Measurements from ENCODE around the gene CPSF4.

Gene CPSF4

DNA sequence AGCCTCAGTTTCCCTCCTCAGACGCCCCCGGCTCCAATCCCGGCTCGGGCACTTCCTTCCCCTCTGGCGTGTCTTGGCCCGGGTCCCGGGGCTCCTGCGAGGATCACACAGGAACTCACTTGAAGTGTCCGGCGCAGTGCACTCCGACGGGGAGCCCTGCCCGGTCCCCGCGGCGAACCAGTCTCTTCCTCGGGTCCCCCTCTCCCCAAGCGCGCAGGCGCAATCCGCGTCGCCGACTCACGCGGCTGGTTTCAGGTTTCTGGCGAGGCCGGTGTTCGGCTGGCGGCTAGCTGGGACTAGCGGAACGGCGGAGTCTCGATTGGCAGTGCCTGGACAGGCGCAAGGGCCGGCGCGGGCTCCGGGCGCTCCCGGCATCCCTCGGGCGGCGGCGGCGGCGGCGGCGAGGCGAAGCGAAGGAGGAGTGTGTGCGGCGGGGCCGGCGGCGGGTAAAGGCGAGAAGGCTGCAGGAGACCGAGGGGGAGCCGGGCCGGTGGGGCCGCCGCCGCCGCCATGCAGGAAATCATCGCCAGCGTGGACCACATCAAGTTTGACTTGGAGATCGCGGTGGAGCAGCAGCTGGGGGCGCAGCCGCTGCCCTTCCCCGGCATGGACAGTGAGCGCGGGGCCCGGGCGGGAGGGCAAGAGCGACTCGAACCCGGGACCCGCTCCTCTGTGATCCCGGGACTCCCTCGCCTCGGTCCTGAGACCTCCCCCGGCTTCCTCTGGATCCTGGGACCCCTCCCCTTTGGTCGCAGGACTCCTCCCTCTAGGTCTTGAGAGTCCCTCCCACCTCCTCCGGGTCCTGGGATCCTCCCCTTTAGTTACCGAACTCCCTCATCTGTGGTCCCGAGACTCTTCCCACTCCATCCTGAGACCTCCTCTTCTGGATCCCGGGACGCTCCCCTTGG, at the start of gene CPSF4, which contains the start of gene PTCD1:
Gene CPSF4 (plus strand): TSS at position 371 of the 908 bp plus-strand sequence. CDS start 140 bp downstream, at position 511.
Gene PTCD1 (minus strand): TSS at position 226 of the 908 bp plus-strand sequence. CDS start 3,556 bp downstream, outside the sequence.
- peak; percentile 96 for DNase-seq

DNA sequence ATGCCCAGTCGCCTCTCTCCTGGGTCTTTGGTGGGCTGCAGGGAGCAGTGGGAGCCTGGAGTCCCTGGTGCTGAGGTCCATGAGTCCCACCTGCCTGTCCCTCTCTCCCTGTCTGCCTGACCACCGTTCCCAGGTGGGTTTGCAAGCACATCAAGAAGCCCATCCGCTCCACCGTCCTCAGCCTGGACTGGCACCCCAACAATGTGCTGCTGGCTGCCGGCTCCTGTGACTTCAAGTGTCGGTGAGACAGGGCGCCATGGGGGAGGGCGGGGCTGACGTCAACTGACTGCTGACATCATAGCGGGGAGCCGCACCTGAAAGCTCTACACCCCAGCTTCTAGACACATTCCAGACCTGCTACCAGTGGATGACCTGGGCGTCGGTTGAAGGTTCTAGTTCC, 49.0 kb upstream of the CPSF4 start:
- DNase-seq = no peak

DNA sequence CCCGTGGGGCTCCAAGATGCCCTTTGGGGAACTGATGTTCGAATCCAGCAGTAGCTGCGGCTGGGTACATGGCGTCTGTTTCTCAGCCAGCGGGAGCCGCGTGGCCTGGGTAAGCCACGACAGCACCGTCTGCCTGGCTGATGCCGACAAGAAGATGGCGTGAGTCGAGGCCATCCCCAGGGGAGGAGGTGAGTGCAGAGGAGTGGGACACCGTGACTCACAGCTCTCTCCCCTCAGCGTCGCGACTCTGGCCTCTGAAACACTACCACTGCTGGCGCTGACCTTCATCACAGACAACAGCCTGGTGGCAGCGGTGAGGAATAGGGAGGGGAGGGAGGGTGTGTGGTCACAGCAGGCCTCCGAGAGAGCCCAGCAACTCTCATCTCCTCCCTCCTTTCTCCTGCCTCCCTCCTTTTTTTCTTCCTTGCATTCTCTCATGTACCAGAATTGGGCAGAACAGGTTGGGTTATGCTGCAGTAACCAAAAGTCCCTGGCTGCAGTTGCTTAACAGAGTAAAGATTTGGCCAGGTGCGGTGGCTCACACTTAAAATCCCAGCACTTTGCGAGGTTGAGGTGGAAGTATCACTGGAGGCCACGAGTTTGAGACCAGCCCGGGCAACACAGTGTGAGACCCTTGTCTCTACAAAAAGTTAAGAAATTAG, 47.7 kb upstream of the CPSF4 start:
- no peak for DNase-seq

DNA sequence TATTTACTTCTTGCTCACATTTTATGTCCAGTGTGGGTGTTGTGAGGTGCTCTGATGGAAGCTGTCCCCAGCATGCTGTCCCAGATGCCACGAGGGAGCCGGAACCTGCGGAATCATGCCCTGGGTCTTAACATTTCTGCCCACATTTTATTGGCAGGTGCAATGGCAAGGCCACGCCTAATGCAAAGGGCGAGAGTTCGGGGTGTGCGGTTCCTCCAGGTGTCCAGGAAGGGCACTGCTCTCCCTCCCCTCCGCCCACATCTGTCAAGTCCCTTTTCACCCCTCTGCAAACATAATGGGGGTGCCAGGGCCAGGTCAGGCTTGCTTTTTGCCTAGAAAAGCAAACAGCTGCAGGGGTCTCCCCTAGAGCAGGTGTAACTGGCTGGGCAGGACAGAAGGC, 46.7 kb upstream of the CPSF4 start:
- DNase-seq = no peak

DNA sequence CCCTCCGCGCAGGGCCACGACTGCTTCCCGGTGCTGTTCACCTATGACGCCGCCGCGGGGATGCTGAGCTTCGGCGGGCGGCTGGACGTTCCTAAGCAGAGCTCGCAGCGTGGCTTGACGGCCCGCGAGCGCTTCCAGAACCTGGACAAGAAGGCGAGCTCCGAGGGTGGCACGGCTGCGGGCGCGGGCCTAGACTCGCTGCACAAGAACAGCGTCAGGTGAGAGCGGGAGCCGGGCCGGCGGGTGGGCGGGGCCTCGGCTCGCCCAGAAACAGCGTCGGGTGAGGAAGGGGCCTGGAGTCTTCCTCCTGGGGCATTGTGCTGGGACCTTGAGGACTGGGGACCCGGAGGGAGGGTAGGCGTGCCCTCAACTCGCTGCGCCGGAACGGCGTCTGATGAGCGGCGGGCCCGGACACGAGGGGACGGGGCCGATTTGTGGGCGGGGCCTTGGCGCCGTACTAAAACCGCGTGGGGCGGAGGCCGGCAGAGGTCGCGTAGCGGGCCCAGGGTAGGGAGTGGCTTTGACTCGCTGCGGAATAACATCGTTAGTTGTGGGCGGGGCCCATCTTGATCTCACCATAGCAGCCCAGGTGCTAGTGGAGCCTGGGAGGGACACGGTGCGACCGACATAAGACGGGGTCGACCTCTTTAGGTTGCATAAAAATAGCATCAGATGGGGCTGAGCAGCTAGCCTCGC, 45.9 kb upstream of the CPSF4 start:
- DNase-seq = peak; percentile 86

DNA sequence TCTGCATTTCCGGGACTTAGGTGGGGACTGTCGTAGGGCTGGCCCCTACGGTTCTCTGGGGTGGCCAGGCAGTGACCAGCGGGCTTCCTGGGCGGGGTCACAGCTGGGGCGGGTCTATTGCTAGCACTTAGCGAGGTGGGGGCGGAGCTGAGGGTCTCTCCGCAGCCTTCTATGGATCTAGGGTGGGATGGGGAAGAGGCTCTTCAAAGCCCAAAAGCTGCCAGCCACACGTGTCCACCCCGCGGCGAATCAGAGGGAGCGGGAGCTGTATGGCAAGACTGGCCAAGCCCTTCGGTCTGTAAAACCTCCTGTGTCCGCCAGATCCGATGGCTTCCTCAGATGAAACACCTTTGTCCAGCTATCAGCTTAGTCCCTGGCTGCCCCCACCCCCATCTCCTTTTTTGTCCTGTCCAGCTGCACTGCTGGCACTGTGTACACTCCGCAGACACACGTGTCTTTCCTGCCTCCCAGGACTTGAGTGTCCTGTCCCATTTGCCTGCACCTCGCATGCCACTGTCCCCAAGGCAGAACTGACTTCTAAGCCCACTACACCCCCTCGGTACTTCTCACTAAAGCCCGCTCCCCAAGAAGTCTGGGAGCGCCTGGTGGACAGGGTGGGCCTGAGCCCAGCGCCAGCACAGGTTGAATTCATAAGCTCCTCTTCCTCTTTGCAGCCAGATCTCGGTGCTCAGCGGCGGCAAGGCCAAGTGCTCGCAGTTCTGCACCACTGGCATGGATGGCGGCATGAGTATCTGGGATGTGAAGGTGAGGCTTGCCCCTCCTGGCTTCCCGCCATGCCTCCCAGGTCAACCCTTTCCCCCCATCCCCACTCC, 45.2 kb upstream of the CPSF4 start:
- DNase-seq = no peak

DNA sequence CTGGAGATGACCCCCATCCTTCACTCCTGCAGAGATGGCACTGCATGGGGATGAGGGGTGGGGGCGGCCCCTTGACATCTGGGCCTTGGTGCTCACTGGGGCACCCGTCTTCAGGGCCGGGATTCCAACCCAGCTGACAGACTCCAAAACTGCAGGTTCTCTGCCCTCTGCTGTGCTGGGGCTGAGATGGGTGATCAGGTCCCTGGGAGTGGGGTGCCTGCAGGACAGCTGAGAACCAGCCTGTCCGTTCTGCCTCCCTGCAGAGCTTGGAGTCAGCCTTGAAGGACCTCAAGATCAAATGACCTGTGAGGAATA, 44.6 kb upstream of the CPSF4 start:
- DNase-seq = no peak

DNA sequence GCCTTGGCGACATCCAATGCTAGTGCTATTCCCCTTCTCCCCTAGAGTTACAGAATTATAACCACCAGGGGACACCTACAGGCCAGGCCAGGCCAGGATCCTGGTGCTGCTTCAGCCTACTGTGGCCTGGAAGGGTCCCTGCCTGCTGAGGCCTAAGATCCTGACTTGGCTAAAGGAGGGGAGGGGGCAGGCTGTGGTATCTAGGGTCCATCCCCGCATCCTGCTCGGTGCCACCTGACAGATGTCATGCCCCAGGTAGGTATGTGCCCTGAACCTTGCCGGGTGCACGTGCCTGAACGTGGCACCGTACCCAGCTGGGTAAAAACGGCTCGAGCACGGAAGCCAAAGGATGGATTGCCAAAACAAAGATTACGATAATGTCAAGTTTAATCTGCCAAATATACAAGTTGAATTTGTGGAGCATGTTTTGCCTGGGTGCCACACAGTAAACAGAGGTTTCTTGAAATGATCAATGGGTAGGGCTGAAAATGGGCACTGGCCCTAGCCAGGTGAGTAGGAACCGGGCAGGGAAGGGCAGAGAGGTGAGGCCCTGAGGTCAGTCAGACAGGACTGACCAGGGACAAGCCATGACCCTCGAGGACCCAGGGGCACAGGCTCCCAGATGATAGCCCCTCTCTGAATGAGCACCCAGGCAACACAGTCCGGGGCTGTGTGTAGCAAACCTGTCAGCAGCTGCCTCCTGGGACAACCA, 43.0 kb upstream of the CPSF4 start:
- no peak for DNase-seq

DNA sequence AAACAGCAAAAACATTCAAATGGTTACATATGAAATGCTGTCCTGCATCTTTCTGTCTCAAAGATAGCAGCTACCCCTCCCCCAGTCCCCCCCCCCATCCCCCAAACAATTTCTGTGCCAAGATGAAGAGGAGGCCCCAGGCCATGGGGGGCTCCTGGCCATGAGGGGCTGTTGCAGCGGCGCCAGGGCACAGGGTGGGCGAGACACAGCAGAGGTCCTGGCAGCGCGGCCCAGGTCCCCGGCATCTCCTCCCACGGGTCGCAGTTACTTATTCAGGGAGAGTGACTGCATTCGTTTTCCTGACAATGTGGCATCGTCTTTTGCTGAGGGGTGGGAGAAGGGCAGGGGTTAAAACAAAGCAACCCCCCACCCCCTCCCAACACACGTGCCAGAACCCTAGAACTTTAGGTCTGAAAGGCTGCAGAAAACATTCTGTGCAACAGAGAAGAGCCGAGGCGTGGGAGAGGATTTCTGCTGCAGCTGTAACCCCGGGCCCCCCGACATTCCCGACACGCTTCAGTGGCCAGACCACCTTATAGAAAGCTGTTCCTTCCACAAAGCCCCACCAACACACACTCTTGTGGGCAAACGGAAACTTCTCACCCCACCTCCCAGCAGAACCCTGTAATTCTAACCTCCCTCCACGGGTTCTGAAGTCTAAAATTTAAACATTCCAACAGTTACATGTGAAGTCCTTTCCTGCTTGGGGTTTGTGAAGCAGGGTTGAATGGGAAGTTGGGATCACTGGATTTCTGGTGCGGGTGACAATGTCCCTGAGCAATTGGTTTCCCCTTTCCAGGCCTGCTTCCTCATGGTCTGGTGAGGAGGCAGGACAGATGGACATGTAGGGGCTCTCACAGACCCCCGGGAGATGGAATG, 42.1 kb upstream of the CPSF4 start:
- DNase-seq = no peak

DNA sequence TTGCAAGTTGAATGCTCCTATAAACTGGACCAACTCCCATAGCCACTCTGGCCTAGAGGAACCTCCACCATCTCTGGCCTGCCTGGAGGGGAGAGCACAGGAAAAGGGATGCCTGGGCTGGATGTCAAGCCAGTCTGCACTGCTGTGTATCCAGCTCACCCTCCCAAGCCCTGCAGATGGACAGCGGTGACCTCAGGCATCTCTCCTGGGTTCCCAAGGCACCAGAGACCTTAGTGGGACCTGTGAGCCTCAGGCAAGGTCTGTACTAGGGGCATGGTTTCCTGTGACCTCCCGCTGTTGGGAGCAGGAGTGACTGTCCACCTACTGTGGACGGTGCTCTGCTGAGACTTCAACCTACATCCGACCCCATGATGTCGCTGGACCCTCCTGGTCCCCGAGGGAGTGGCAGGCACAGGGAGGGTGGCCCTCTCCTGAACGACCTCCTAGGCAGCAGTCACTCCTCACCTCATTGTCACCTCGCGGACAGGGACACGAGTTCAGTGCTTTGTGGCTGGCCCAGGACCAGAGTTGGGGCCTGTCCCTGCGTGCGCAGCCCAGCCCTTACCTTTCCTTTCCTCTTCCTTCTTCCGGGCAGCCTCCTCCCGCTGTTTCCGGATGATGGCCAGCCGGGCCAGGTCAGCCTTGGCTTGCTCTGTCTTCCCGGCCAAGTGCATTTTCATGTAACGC, 41.3 kb upstream of the CPSF4 start:
- DNase-seq = no peak

DNA sequence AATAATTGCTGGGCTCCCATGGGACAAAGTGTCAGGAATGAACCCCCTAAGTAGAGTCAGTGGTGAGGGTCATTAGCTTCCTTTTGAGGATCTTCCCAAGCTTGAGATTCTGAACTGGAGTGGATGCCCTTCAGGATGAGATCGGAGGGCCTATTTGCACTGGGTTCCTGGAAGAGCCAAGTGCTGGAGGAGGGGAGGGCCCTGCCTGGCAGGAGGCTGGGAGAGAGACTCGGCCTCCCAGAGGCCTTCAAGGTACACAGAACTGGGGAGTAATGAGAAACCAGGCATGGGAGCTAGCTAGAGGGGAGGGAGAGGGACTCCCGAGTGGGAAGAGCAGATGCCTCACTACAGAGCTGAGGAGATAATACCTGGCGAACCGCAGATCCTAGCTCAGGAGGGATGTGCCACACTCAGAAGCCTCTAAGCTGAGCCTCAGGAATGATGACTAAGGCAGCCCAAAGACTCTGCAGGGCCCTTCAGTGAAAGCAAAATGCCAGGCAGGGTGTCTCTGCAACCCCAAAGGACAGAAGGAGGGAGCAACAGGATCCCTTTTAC, 39.8 kb upstream of the CPSF4 start:
- DNase-seq = no peak

DNA sequence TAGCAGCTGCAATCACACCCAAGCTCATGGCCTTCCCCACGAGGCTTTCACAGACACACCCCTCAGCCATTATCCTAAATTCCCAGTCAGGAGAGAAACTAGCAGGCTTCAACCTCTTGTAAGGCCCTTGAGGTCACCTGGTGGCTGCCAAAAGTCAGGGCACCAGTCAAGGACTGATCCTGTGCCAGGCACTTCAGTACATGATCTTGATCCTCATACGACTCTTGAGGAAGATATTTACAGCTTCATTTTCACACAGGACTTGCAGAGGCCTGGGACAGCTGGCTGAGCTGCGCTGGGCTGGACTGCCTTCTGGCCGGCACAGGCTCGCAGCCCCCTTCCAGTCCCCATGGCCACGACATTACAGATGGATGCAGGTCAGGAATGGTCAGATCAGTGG, 39.1 kb upstream of the CPSF4 start:
- no peak for DNase-seq

DNA sequence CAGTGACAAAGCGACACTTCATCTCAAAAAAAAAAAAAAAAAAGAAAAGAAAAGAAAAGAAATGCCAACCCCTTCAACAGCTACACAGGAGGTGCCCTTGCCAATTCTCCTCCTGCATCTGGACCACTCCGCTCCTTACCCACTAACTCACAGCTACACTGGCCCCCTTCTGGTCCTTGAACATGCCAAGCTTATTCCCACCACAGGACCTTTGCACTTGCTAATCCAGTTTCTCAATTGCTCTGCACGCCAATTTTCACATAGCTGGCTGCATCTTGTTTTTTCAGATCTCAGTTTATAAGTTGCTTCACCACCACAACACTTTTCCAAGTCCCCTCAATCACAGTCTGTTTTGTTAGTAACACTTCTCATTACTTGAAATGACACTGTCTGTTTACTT, 35.9 kb upstream of the CPSF4 start:
- no peak for DNase-seq

DNA sequence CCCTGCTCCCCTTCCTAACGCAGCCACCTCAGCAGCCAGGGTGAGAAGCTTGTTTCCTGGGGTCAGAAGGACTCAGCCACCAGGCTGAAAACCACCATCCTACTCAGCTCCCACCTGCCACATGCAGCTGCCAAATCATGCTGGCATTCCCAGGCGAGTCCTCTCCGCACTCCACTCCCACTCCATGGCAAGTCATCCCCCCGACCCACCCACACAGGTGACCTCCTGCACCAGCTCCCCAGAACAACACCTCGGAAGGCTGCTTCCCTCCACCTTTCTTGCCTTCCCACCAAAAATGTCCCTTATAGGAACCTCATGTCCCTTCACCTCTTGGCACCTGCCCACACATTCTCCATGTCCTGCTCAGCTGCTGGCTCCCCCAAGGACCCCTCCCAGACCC, 35.0 kb upstream of the CPSF4 start:
- no peak for DNase-seq

DNA sequence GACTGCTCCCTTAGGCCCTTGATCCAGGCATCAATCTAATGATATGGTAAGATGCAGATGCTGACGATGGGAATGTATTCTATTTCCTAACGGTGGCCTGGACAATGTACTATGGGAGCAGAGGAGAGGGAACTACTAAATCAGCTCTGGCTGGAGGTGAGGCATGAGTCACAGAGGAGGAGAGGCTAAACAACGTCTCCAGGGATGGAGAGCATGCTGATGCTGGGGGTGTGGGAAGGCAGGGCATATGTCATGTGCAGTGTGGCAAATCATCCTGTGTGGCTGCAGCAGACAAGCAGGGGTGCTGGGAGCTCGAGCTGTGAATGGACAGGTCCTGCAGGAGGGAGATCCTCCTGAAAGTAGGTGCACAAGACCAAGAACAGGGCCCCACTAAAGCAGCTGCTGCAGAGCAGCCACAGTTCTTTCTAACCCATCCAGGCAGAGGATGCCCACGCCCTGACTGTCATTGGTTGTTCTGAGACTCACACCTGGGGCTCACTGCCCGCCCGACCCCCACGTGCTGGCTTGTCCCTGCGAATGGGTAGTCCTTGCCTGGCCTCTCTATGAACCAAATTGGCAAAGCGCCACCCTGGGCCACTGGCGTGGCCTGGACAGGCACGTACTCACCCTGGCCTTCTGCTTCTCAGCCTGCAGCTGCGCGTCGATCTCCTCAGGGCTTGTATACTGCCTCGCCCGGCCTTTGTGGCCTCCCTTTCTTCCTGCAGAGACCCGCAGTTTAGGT, 34.3 kb upstream of the CPSF4 start:
- no peak for DNase-seq

DNA sequence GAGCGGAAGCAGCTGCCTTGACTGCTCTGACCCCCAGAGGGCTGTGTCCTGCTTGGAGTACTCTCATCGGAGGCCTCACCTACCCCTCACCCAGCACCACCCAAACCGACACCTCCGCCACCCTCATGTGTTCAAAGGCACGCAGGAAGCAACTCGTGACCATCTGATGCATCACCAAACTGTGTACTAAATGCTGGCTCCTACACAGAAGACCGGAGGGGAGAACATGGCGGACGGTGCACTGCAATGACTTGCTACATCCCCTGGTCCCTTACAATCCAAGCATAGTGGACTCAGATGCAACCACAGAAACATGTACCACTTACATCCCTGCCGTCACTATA, 33.8 kb upstream of the CPSF4 start:
- DNase-seq = no peak

DNA sequence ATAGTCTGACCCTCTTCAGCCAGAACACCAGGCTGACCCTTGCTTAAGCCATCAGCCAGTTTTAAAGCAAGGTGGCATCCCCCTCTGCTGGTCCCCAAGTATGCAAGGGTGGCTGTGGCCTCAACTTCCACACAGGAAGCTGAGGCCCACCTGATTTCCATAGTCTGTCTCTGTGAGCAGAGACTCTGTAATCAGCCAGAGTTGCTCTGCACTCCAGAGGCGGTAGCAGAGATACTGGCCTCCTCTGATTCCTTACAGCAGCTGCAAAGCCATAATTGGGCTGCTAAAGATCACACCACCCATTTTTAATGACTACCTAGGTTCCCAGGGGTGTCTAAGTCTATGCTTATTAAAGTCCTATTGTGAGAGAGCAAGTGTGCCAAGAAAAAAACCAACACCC, 32.2 kb upstream of the CPSF4 start:
- DNase-seq = no peak

DNA sequence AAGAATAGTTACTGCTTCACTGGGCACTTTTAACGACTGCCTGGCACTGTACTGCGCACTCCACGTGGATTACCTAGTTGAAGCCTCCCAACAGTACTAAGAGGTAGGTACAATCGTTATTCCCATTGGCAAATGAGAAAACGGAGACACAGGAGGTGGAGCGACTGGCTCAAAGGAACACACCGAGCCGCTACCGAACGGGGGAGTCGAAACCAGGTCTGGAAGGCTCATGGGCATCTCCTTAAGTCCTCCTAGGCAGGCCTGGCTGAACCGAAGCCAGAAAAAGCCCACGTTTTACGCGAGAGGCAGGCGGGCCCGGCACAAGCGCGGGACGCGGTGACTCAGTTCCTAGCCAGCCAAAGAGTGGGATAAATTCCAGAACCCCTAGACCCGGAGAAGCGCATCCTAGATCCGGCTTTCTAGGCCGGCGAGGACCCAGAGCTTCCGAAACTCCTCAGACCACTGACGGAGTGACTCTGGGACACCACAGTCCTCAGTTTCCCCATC, 30.8 kb upstream of the CPSF4 start:
- DNase-seq = peak; percentile 55

Measured in stimulated activated CD4-positive, alpha-beta T cell treated with anti-CD3 and anti-CD28 coated beads, Interleukin-15, amount 100 ng/mL, for 24 hours (primary cell).